Naive thymus-derived CD8-positive, alpha-beta T cell (primary cell): ENCODE measurements around the gene MUTYH. TPM values are rescaled to one million over a fixed set of nuclear protein-coding genes. Genes with fewer than 3 reads are reported as not detected.
"Not testable (repeated sequence)": the region's sequence is repeated elsewhere in the genome, so short reads cannot be mapped to it uniquely, and the experiment has no call there.

Experiments used
- ATAC-seq, 2 donors: fragments of 150-1000 bp; cut with Tn5 transposase in 1 of 2; sonication (Bioruptor Pico), chemical (Tn5 transposase) in 1 of 2; 1 replicate in 1 of 2; 2 replicates in 1 of 2; pipeline ENCODE4 v1.10.0; 2021; ENCODE audit warnings: mild to moderate bottlenecking in 2 of 2, moderate library complexity in 2 of 2
- POLR2A ChIA-PET: fragments of 350-600 bp; sonication (Branson Sonifier 250); formaldehyde crosslinking; loops from one replicate; lab custom pipeline; 2021; ENCODE audit warnings: antibody characterized with exemption; lab: Charles Lee
- DNase-seq, 10 donors: peaks; one replicate each; pipeline versions ENCODE4 v3.0.0 to v3.0.0-alpha.2; 2020 to 2022
- H3K27ac Mint-ChIP-seq, 10 donors: one replicate each; pipeline ENCODE4 v1.8.0; 2020 to 2022; ENCODE audit warnings: mild to moderate bottlenecking in 10 of 10, mixed read lengths in 10 of 10, moderate library complexity in 4 of 10, inconsistent platforms in 1 of 10
- H3K27me3 Mint-ChIP-seq, 5 donors: one replicate each; pipeline ENCODE4 v1.8.0; 2021 to 2022; ENCODE audit warnings: mixed read lengths in 5 of 5
- H3K36me3 Mint-ChIP-seq, 3 donors: one replicate each; pipeline ENCODE4 v1.8.0; 2020 to 2022; ENCODE audit warnings: mixed read lengths in 3 of 3, mild to moderate bottlenecking in 2 of 3, inconsistent platforms in 1 of 3
- H3K4me1 Mint-ChIP-seq, 4 donors: one replicate each; pipeline ENCODE4 v1.8.0; 2021 to 2022; ENCODE audit warnings: mixed read lengths in 4 of 4
- H3K4me3 Mint-ChIP-seq, 10 donors: one replicate each; pipeline ENCODE4 v1.8.0; 2020 to 2022; ENCODE audit warnings: mild to moderate bottlenecking in 10 of 10, mixed read lengths in 10 of 10, moderate library complexity in 6 of 10, inconsistent platforms in 1 of 10
- H3K9me3 Mint-ChIP-seq, 9 donors: one replicate each; pipeline ENCODE4 v1.8.0; 2020 to 2022; ENCODE audit warnings: mixed read lengths in 9 of 9, mild to moderate bottlenecking in 3 of 9, inconsistent platforms in 1 of 9, moderate library complexity in 1 of 9
- polyA plus RNA-seq, 3 donors: library from polyadenylated mRNA; unstranded; fragments of 300-500 nt; fragmentation: Illumina TruSeq; gene quantifications; one replicate each; pipeline ENCODE4 v1.2.3, GENCODE V29; 2021
- total RNA-seq, 8 experiments: library from RNA in 2 of 8; stranded (reverse) in 2 of 8; gene quantifications; one replicate each; pipeline ENCODE4 v1.2.3 and lab custom pipeline; 2021 to 2026

Gene MUTYH
- total and polyA plus RNA-seq, 5 experiments from 2014 or later: 21.8 to 79.7 (median 24.7) TPM

DNA sequence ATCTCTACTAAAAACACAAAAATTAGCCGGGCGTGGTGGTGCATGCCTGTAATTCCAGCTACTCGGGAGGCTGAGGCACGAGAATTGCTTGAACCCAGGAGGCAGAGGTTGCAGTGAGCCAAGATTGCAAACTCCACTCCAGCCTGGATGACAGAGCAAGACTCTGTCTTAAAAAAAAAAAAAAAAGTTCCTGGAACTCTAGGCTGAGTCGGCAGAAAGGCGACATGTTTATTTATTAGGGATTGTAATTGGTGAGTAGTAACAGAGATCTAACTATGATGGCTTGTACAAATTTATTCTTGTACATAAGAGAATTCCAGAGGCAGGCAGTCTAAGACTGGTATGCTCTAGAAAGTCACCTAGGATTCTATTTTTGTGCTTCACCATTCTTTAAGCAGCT is 49.2 kb downstream of the MUTYH start:
- H3K27me3 Mint-ChIP-seq, H3K4me3 Mint-ChIP-seq, POLR2A ChIA-PET, H3K4me1 Mint-ChIP-seq, H3K27ac Mint-ChIP-seq, H3K9me3 Mint-ChIP-seq, ATAC-seq, DNase-seq, H3K36me3 Mint-ChIP-seq: not testable (repeated sequence)

DNA sequence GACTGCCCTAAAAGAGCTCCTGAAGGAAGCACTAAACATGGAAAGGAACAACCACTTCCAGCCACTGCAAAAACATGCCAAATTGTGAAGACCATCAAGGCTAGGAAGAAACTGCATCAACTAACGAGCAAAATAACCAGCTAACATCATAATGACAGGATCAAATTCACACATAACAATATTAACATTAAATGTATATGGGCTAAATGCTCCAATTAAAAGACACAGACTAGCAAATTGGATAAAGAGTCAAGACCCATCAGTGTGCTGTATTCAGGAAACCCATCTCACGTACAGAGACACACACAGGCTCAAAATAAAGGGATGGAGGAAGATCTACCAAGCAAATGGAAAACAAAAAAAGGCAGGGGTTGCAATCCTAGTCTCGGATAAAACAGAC is 53.7 kb downstream of the MUTYH start:
- POLR2A ChIA-PET, H3K27me3 Mint-ChIP-seq, H3K9me3 Mint-ChIP-seq, H3K36me3 Mint-ChIP-seq, H3K4me1 Mint-ChIP-seq, H3K4me3 Mint-ChIP-seq, H3K27ac Mint-ChIP-seq, ATAC-seq, DNase-seq: not testable (repeated sequence)

- DNase-seq, H3K27me3 Mint-ChIP-seq, H3K27ac Mint-ChIP-seq, H3K36me3 Mint-ChIP-seq, H3K9me3 Mint-ChIP-seq, H3K4me1 Mint-ChIP-seq, POLR2A ChIA-PET, H3K4me3 Mint-ChIP-seq, ATAC-seq: not testable (repeated sequence)
These were observed 55.4 kb downstream of the MUTYH start for GRCh38 chr1:45284858-45285257.

DNA sequence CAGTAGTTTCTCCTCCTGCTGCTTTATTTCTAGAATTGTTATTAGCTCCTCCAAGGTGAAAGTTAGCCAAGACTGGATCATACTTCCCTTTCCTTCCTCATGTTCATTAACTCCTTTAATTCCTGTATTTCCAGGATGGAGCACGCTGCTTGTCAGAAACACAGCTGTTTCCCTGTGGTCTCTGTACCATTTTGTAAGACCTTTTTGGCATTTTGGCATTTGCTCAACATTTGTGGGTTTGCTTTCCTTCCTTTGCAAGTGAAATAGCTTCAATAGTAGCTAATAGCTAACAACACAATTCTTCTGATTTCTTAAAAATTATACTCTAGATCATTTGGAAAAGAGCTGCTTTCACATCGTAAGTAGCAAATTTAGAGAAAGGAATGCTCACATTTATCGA is 57.9 kb downstream of the MUTYH start:
- no peak overlapping the region for H3K27ac Mint-ChIP-seq
- DNase-seq: no peak
- peaks cover 0 to 6% (median 0%) of the 10 kb centered on the region in 4 donors for H3K4me1 Mint-ChIP-seq
- peaks cover 0 to 8% (median 2%) of the 10 kb centered on the region in 5 donors for H3K27me3 Mint-ChIP-seq
- no peak for ATAC-seq
- H3K9me3 Mint-ChIP-seq: peaks cover 0 to 3% (median 0%) of the 10 kb centered on the region in 9 donors
- peaks cover 0 to 4% (median 3%) of the 10 kb centered on the region in 3 donors for H3K36me3 Mint-ChIP-seq
- POLR2A ChIA-PET: no interaction called here
- no peak overlapping the region for H3K4me3 Mint-ChIP-seq

Other genes with a start within 250 kb of the MUTYH start
- gene ZSWIM5, start 133.8 kb downstream of the MUTYH start, total RNA-seq: 1 to 10 TPM; 1.2 TPM
- gene ZSWIM5, start 133.8 kb downstream of the MUTYH start, polyA plus RNA-seq: under 1 TPM; 0.57 to 0.85 (median 0.65) TPM
- 1 to 10 TPM; 1.5 TPM for gene HPDL, start 13.5 kb downstream of the MUTYH start, total RNA-seq
- gene HPDL, start 13.5 kb downstream of the MUTYH start, polyA plus RNA-seq: 1 to 10 TPM in 2 of 3 donors, under 1 TPM in 1; 0.47 to 2.7 (median 1.2) TPM
- 10 to 100 TPM; 23.7 to 24.5 TPM for gene TOE1, start 270 bp downstream of the MUTYH start, total RNA-seq
- gene TOE1, start 270 bp downstream of the MUTYH start, polyA plus RNA-seq: 10 to 100 TPM in 2 of 3 donors, 1 to 10 TPM in 1; 8.2 to 12.3 (median 10.7) TPM
- gene TESK2, start 150.7 kb upstream of the MUTYH start, total RNA-seq: 1 to 10 TPM; 9.8 to 10.0 TPM
- 1 to 10 TPM; 2.3 to 3.1 (median 2.7) TPM for gene TESK2, start 150.7 kb upstream of the MUTYH start, polyA plus RNA-seq
- gene CCDC163, start 159.6 kb upstream of the MUTYH start, total RNA-seq: 10 to 100 TPM; 13.3 to 16.0 TPM
- 10 to 100 TPM in 1 of 3 donors, 1 to 10 TPM in 2; 4.1 to 10.0 (median 5.0) TPM for gene CCDC163, start 159.6 kb upstream of the MUTYH start, polyA plus RNA-seq
- 1 to 10 TPM; 4.8 to 5.5 TPM for gene MMACHC, start 159.9 kb upstream of the MUTYH start, total RNA-seq
- gene MMACHC, start 159.9 kb upstream of the MUTYH start, polyA plus RNA-seq: 1 to 10 TPM in 1 of 3 donors, under 1 TPM in 2; 0.12 to 1.6 (median 0.82) TPM
- 100 to 1,000 TPM; 115 to 129 TPM for gene PRDX1, start 181.4 kb upstream of the MUTYH start, total RNA-seq
- gene PRDX1, start 181.4 kb upstream of the MUTYH start, polyA plus RNA-seq: 100 to 1,000 TPM; 174 to 214 (median 205) TPM
- gene AKR1A1, start 210.4 kb upstream of the MUTYH start, total RNA-seq: 10 to 100 TPM; 74.8 to 78.0 TPM
- gene AKR1A1, start 210.4 kb upstream of the MUTYH start, polyA plus RNA-seq: 10 to 100 TPM; 82.8 to 96.3 (median 85.5) TPM
- 10 to 100 TPM; 72.7 to 73.2 TPM for gene NASP, start 243.6 kb upstream of the MUTYH start, total RNA-seq
- 10 to 100 TPM; 72.5 to 89.3 (median 84.0) TPM for gene NASP, start 243.6 kb upstream of the MUTYH start, polyA plus RNA-seq